Immature natural killer cell (primary cell): ENCODE data around the gene KLF6. TPM values are rescaled to one million over a fixed set of nuclear protein-coding genes. Genes with fewer than 3 reads are reported as not detected.

Source experiments
- DNase-seq, 3 donors: peaks; one replicate each; pipeline ENCODE4 v3.0.0; 2022; ENCODE audit warnings: mixed read lengths in 1 of 3
- H3K27ac Mint-ChIP-seq, 6 donors: one replicate each; pipeline ENCODE4 v1.8.0; 2020; ENCODE audit warnings: mixed read lengths in 6 of 6, mild to moderate bottlenecking in 5 of 6, inconsistent platforms in 4 of 6, moderate library complexity in 3 of 6
- H3K27me3 Mint-ChIP-seq, 3 donors: one replicate each; pipeline ENCODE4 v1.8.0; 2020 to 2021; ENCODE audit warnings: low read depth in 3 of 3, mild to moderate bottlenecking in 3 of 3, mixed read lengths in 3 of 3, moderate library complexity in 3 of 3, inconsistent platforms in 1 of 3
- H3K36me3 Mint-ChIP-seq, 3 donors: one replicate each; pipeline ENCODE4 v1.8.0; 2020; ENCODE audit warnings: mixed read lengths in 3 of 3, inconsistent platforms in 2 of 3, mild to moderate bottlenecking in 2 of 3
- H3K4me1 Mint-ChIP-seq, 2 donors: one replicate each; pipeline ENCODE4 v1.8.0; 2020; ENCODE audit warnings: inconsistent platforms in 2 of 2, mild to moderate bottlenecking in 2 of 2, mixed read lengths in 2 of 2, moderate library complexity in 1 of 2
- H3K4me3 Mint-ChIP-seq, 5 donors: one replicate each; pipeline ENCODE4 v1.8.0; 2020; ENCODE audit warnings: mild to moderate bottlenecking in 5 of 5, mixed read lengths in 5 of 5, inconsistent platforms in 3 of 5, moderate library complexity in 3 of 5
- H3K9me3 Mint-ChIP-seq, 6 donors: one replicate each; pipeline ENCODE4 v1.8.0; 2020; ENCODE audit warnings: mild to moderate bottlenecking in 6 of 6, mixed read lengths in 6 of 6, inconsistent platforms in 4 of 6, moderate library complexity in 3 of 6
- polyA plus RNA-seq, 3 donors: library from polyadenylated mRNA; unstranded; fragments of 300-500 nt; fragmentation: Illumina TruSeq; gene quantifications; one replicate each; pipeline ENCODE4 v1.2.3, GENCODE V29; 2021

The KLF6 gene
- polyA plus RNA-seq, 3 donors from 2014 or later, result 343 to 423 (median 353) TPM

GRCh38 chr10:3780771-3781467 is 4.1 kb downstream of the KLF6 start:
- Mint-ChIP-seq H3K27ac (peak overlapping the region; percentile 98 to 99 (median 99)), H3K27me3 (peaks cover 49 to 80% (median 66%) of the 10 kb centered on the region in 3 donors), H3K9me3 (no peaks in the 10 kb centered on the region), H3K36me3 (peaks cover 58 to 73% (median 73%) of the 10 kb centered on the region in 3 donors), H3K4me3 (peak overlapping the region; percentile 92 to 98 (median 95)), H3K4me1 (peaks cover 67 to 74% of the 10 kb centered on the region in 2 donors)
- no peak for DNase-seq

- DNase-seq, result peak in 1 of 3 donors; percentile 27
- Mint-ChIP-seq H3K27ac (peak overlapping the region; percentile 98 to 99 (median 99)), H3K9me3 (no peaks in the 10 kb centered on the region), H3K36me3 (peaks cover 62 to 79% (median 79%) of the 10 kb centered on the region in 3 donors), H3K4me1 (peaks cover 72 to 82% of the 10 kb centered on the region in 2 donors), H3K4me3 (peak overlapping the region; percentile 92 to 98 (median 95)), H3K27me3 (peaks cover 47 to 81% (median 67%) of the 10 kb centered on the region in 3 donors)
Observed at GRCh38 chr10:3780021-3780770, 4.8 kb downstream of the KLF6 start.

DNA sequence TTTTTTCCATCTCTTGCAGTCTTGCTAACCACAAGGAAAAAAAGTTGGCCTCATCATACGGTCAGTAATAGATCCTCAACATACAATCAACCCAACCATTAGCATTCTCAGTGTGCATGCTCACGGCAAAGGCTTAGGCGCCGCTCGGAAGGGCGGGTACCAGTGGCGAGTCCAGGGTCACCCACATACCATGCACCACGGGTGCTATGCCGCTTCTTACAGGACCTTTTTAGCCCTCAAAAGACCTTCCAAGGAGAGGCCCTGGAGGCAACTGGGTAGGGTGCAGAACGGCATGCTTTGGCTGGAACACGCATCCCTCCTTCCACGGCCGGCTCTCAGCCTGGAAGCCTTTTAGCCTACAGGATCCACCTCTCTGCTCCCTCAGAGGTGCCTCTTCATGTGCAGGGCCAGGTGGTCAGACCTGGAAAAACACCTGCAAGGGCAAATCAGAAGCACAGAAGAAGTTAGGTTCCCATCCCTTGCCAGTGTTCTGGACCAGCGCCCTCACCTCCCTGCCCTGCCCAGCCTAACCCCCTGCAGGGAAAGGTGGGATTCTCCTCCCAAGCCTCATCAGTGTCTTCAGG is 5.8 kb downstream of the KLF6 start:
- H3K27ac Mint-ChIP-seq, result peak overlapping the region; percentile 85 to 99 (median 98)
- peak overlapping the region; percentile 92 to 98 (median 95) for H3K4me3 Mint-ChIP-seq
- DNase-seq, result peak in 1 of 3 donors; percentile 37
- H3K4me1 Mint-ChIP-seq, result peaks cover 78 to 91% of the 10 kb centered on the region in 2 donors
- peaks cover 64 to 84% (median 79%) of the 10 kb centered on the region in 3 donors for H3K36me3 Mint-ChIP-seq
- H3K9me3 Mint-ChIP-seq, result no peaks in the 10 kb centered on the region
- peaks cover 40 to 80% (median 60%) of the 10 kb centered on the region in 3 donors for H3K27me3 Mint-ChIP-seq

DNA sequence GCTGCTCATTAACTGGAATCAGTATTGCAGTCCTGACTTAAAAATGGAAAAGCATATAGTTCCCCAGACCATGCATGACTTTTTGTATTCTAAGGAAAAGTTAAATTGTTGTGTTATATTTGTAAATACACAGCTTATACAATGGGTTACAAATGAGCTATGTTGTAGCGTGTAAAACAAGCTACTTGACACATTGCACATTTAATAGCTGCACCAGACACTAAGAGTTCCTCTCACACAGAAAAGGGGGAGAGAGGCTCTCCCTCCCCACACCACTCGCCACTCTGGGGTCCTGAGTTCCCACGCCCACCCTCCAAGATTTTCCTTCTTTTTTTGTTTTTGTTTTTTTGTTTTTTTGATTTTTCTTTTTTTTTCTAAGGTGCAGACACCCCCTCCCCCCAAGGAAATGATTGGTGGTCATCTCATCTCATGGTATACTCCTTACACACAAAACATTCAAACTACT is 6.3 kb downstream of the KLF6 start:
- peak overlapping the region; percentile 85 to 99 (median 98) for H3K27ac Mint-ChIP-seq
- H3K9me3 Mint-ChIP-seq, result no peaks in the 10 kb centered on the region
- peaks cover 60 to 84% (median 74%) of the 10 kb centered on the region in 3 donors for H3K36me3 Mint-ChIP-seq
- peak overlapping the region; percentile 92 to 98 (median 95) for H3K4me3 Mint-ChIP-seq
- peaks cover 82 to 92% of the 10 kb centered on the region in 2 donors for H3K4me1 Mint-ChIP-seq
- H3K27me3 Mint-ChIP-seq, result peaks cover 35 to 80% (median 55%) of the 10 kb centered on the region in 3 donors
- DNase-seq, result peak in 1 of 3 donors; percentile 22

GRCh38 chr10:3777981-3778691 is 6.9 kb downstream of the KLF6 start:
- H3K27ac Mint-ChIP-seq, result peak overlapping the region; percentile 85 to 99 (median 98)
- H3K36me3 Mint-ChIP-seq, result peaks cover 57 to 81% (median 71%) of the 10 kb centered on the region in 3 donors
- peaks cover 29 to 75% (median 49%) of the 10 kb centered on the region in 3 donors for H3K27me3 Mint-ChIP-seq
- H3K4me3 Mint-ChIP-seq, result peak overlapping the region; percentile 92 to 98 (median 95)
- no peak for DNase-seq
- peaks cover 82 to 90% of the 10 kb centered on the region in 2 donors for H3K4me1 Mint-ChIP-seq
- no peaks in the 10 kb centered on the region for H3K9me3 Mint-ChIP-seq

- Mint-ChIP-seq H3K9me3 (no peaks in the 10 kb centered on the region), H3K36me3 (peaks cover 49 to 70% (median 63%) of the 10 kb centered on the region in 3 donors), H3K4me3 (peak overlapping the region; percentile 24 to 81 (median 45)), H3K4me1 (peaks cover 76 to 79% of the 10 kb centered on the region in 2 donors), H3K27ac (peak overlapping the region; percentile 82 to 99 (median 91)), H3K27me3 (peaks cover 17 to 63% (median 37%) of the 10 kb centered on the region in 3 donors)
- DNase-seq, result peak; percentile 36 to 60 (median 46)
Observed at GRCh38 chr10:3776796-3777571, 8.0 kb downstream of the KLF6 start.

- H3K4me3 Mint-ChIP-seq, result peak overlapping the region; percentile 10 to 81 (median 60)
- H3K4me1 Mint-ChIP-seq, result peaks cover 68% of the 10 kb centered on the region in 2 donors
- peaks cover 40 to 60% (median 52%) of the 10 kb centered on the region in 3 donors for H3K36me3 Mint-ChIP-seq
Observed at GRCh38 chr10:3775696-3776551, 9.1 kb downstream of the KLF6 start.

GRCh38 chr10:3774814-3775695 is 10.0 kb downstream of the KLF6 start:
- H3K36me3 Mint-ChIP-seq, result peaks cover 33 to 51% (median 44%) of the 10 kb centered on the region in 3 donors
- peak in 1 of 3 donors; percentile 15 for DNase-seq
- H3K4me3 Mint-ChIP-seq, result peak overlapping the region in 3 of 5 donors; percentile 2 to 60 (median 55)
- H3K9me3 Mint-ChIP-seq, result no peaks in the 10 kb centered on the region
- peaks cover 60 to 63% of the 10 kb centered on the region in 2 donors for H3K4me1 Mint-ChIP-seq
- H3K27ac Mint-ChIP-seq, result peak overlapping the region; percentile 64 to 98 (median 89)
- H3K27me3 Mint-ChIP-seq, result peaks cover 7 to 44% (median 28%) of the 10 kb centered on the region in 3 donors

More at GRCh38 chr10:3775696-3776551, 9.1 kb downstream of the KLF6 start:
- no peaks in the 10 kb centered on the region for H3K9me3 Mint-ChIP-seq
- DNase-seq, result peak in 2 of 3 donors; percentile 19 to 37
- H3K27me3 Mint-ChIP-seq, result peaks cover 9 to 53% (median 29%) of the 10 kb centered on the region in 3 donors
- H3K27ac Mint-ChIP-seq, result peak overlapping the region; percentile 64 to 98 (median 89)

GRCh38 chr10:3774018-3774813 is 10.8 kb downstream of the KLF6 start:
- Mint-ChIP-seq H3K4me1 (peaks cover 59 to 60% of the 10 kb centered on the region in 2 donors), H3K4me3 (peak overlapping the region in 1 of 5 donors; percentile 22), H3K36me3 (peaks cover 28 to 47% (median 35%) of the 10 kb centered on the region in 3 donors), H3K27ac (peak overlapping the region; percentile 2 to 73 (median 54)), H3K9me3 (no peaks in the 10 kb centered on the region), H3K27me3 (peaks cover 7 to 36% (median 24%) of the 10 kb centered on the region in 3 donors)
- DNase-seq, result peak in 1 of 3 donors; percentile 17

- H3K27me3 Mint-ChIP-seq, result peaks cover 7 to 30% (median 18%) of the 10 kb centered on the region in 3 donors
- no peaks in the 10 kb centered on the region for H3K9me3 Mint-ChIP-seq
- H3K27ac Mint-ChIP-seq, result peak overlapping the region; percentile 2 to 63 (median 46)
- peaks cover 22 to 41% (median 28%) of the 10 kb centered on the region in 3 donors for H3K36me3 Mint-ChIP-seq
- no peak for DNase-seq
- H3K4me1 Mint-ChIP-seq, result peaks cover 53 to 58% of the 10 kb centered on the region in 2 donors
- no peak overlapping the region for H3K4me3 Mint-ChIP-seq
Observed at GRCh38 chr10:3773460-3774017, 11.5 kb downstream of the KLF6 start.
